Measurements from ENCODE around the gene ZBTB9. TPM values are rescaled to one million over a fixed set of nuclear protein-coding genes. Genes with fewer than 3 reads are reported as not detected.
A peak's percentile ranks its signal among the peaks of the same experiment; 100 is the strongest.

Gene ZBTB9
- 3.6 and 5.2 TPM in 2 replicates for total RNA-seq
- 7.0 TPM for polyA plus RNA-seq (2012)

- DNase-seq (ENCODE audit: low read depth), result peak; percentile 96
These were observed at the start of gene ZBTB9 for GRCh38 chr6:33454009-33454946. ZBTB9 (plus strand) TSS chr6:33454576; CDS start chr6:33455101, 525 bp downstream.

GRCh38 chr6:33404884-33405283 lies 49.5 kb upstream of the ZBTB9 start:
- DNase-seq (ENCODE audit: low read depth), result no peak

- DNase-seq (ENCODE audit: low read depth), result no peak
These were observed 48.9 kb upstream of the ZBTB9 start for GRCh38 chr6:33405386-33405940.

- no peak for DNase-seq (ENCODE audit: low read depth)
These were observed 48.2 kb upstream of the ZBTB9 start for GRCh38 chr6:33406126-33406525.

- peak; percentile 65 for DNase-seq (ENCODE audit: low read depth)
These were observed 47.2 kb upstream of the ZBTB9 start for GRCh38 chr6:33407132-33407718.

- peak; percentile 98 for DNase-seq (ENCODE audit: low read depth)
These were observed 44.2 kb upstream of the ZBTB9 start for GRCh38 chr6:33410050-33410710.

- peak; percentile 72 for DNase-seq (ENCODE audit: low read depth)
These were observed 43.4 kb upstream of the ZBTB9 start, which contains the start of gene PHF1 for GRCh38 chr6:33410711-33411631. PHF1 (plus strand) TSS chr6:33411014; CDS start chr6:33412264, 1,250 bp downstream.

- DNase-seq (ENCODE audit: low read depth), result no peak
These were observed 42.8 kb upstream of the ZBTB9 start for GRCh38 chr6:33411632-33412005.

- no peak for DNase-seq (ENCODE audit: low read depth)
These were observed 42.0 kb upstream of the ZBTB9 start for GRCh38 chr6:33412140-33413009.

- no peak for DNase-seq (ENCODE audit: low read depth)
These were observed 40.9 kb upstream of the ZBTB9 start for GRCh38 chr6:33413241-33414120.

GRCh38 chr6:33414592-33415271 lies 39.6 kb upstream of the ZBTB9 start:
- no peak for DNase-seq (ENCODE audit: low read depth)

GRCh38 chr6:33415831-33416230 lies 38.5 kb upstream of the ZBTB9 start:
- no peak for DNase-seq (ENCODE audit: low read depth)

GRCh38 chr6:33416386-33417127 lies 37.8 kb upstream of the ZBTB9 start:
- no peak for DNase-seq (ENCODE audit: low read depth)

GRCh38 chr6:33417128-33417902 lies 37.1 kb upstream of the ZBTB9 start:
- DNase-seq (ENCODE audit: low read depth), result peak; percentile 44

GRCh38 chr6:33417903-33418689 lies 36.3 kb upstream of the ZBTB9 start, which contains the start of gene CUTA:
CUTA (minus strand) TSS chr6:33418107; CDS start chr6:33418000, 107 bp downstream.
- peak; percentile 100 for DNase-seq (ENCODE audit: low read depth)

Measured in myocyte (in vitro differentiated cells).